HG03442 (cell line): ENCODE data around the gene HDDC3.
"Not testable (repeated sequence)": the region's sequence is repeated elsewhere in the genome, so short reads cannot be mapped to it uniquely, and the experiment has no call there.

Experiments
- ATAC-seq: cut with Tn5 transposase; IDR thresholded peaks from one replicate; pipeline ENCODE4 v1.9.1; 2021; ENCODE audit warnings: mild to moderate bottlenecking, moderate library complexity; ENCODE audit not compliant: unreplicated experiment

HDDC3 gene

GRCh38 chr15:90911906-90912769, 20.2 kb downstream of the HDDC3 start:
- ATAC-seq = no peak

GRCh38 chr15:90911302-90911623, 21.1 kb downstream of the HDDC3 start:
- ATAC-seq = no peak

- ATAC-seq = no peak
Observed at GRCh38 chr15:90910441-90911301, 21.7 kb downstream of the HDDC3 start.

GRCh38 chr15:90909976-90910375, 22.4 kb downstream of the HDDC3 start:
- ATAC-seq = no peak

GRCh38 chr15:90909449-90909848, 22.9 kb downstream of the HDDC3 start:
- ATAC-seq = not testable (repeated sequence)

- no peak for ATAC-seq
Observed at GRCh38 chr15:90907838-90908507, 24.4 kb downstream of the HDDC3 start.

DNA sequence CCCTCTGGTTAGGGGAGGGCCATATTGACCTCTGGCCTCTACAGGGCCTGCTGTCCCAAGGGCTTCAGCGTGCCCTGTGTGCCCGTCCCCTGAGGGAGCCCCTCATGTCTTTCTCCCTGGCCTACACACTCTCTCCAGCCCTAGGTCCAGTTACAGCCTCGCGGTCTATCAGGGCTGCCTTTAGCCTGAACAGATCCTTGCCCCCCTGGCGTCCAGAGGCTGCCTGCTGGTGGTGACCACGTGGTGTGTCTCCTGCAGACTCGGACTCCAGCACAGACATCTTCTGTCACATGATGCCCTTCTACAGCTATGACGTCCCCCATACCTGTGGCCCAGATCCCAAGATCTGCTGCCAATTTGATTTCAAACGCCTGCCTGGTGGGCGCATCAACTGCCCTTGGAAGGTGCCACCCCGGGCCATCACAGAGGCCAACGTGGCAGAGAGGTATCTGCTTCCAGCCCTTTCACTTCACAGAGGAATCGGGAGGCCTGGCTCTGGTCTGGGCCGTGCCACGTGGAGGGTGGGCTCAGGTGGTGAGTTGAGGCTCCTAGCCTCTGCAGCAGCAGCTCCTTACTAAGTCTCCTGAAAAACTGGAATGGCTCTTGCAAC, 25.2 kb downstream of the HDDC3 start:
- ATAC-seq = no peak

- no peak for ATAC-seq
Observed at GRCh38 chr15:90906181-90906849, 26.0 kb downstream of the HDDC3 start.

DNA sequence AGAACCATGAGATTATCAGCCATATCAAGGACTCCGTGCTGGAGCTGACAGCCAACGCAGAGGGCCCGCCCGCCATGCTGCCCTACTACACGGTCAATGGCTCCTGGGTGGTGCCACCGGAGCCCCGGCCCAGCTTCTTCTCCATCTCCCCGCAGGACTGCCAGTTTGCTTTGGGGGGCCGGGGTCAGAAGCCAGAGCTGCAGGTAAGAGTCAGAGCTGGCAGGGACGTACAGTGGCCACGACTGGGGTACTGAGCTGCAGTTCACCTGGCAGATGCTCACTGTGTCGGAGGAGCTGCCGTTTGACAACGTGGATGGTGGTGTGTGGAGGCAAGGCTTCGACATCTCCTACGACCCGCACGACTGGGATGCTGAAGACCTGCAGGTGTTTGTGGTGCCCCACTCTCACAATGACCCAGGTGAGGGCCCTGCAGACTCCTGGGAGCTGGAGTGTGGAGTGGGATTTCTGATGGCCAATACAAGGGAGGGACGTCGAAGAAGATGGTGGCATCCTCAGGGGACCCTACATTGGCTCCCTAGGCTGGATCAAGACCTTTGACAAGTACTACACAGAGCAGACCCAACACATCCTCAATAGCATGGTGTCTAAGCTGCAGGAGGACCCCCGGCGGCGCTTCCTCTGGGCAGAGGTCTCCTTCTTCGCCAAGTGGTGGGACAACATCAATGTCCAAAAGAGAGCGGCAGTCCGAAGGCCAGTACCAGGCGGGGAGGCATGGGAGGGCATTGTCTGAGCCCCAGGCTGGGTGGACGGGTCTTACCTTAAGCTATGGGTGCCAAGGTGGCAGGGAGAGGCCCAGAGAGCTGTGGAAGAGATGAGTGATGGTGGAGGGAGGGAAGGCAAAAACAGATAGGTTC, 26.8 kb downstream of the HDDC3 start:
- no peak for ATAC-seq

- ATAC-seq = no peak
Observed at GRCh38 chr15:90904746-90905145, 27.6 kb downstream of the HDDC3 start.

DNA sequence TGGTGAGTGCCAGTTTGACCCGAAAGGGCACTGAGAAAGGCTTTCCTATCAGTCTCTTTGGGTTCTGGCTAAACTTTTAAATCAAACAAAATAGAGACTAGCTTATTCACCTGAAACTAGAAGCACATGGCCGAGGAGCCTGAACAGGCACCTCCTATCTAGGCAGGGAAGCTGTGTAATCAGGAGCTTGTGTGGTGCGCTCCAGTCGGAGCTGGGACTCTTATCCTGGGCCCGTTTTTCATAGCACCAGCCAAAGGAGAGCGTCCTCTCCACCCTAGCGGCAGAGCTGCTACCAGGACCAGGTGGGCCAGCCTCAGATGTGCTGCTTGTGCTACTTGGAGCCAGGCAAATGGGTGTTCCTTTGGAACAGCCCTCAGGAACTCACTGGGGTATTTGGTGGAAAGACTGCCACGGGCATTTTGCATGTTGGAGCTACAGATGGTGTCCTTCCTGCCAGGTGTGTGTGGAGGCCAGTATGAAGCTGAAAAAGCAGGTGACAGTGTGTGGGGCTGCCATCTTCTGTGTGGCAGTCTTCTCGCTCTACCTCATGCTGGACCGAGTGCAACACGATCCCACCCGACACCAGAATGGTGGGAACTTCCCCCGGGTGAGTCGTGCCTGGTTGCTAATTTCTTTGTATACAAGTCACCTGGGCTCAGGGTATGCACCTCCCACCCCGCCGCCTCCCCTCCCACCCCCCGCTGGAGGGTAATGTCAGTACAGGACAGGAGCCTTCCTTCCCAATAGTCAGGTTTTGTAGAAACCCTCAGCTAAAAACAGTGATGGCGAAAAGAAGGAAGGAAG, 28.4 kb downstream of the HDDC3 start:
- no peak for ATAC-seq

- peak; percentile 47 for ATAC-seq
Observed at GRCh38 chr15:90902840-90903732, 29.3 kb downstream of the HDDC3 start, which contains the start of gene MAN2A2. Gene MAN2A2 (plus strand): TSS chr15:90903302. CDS start chr15:90904208, 906 bp downstream.

DNA sequence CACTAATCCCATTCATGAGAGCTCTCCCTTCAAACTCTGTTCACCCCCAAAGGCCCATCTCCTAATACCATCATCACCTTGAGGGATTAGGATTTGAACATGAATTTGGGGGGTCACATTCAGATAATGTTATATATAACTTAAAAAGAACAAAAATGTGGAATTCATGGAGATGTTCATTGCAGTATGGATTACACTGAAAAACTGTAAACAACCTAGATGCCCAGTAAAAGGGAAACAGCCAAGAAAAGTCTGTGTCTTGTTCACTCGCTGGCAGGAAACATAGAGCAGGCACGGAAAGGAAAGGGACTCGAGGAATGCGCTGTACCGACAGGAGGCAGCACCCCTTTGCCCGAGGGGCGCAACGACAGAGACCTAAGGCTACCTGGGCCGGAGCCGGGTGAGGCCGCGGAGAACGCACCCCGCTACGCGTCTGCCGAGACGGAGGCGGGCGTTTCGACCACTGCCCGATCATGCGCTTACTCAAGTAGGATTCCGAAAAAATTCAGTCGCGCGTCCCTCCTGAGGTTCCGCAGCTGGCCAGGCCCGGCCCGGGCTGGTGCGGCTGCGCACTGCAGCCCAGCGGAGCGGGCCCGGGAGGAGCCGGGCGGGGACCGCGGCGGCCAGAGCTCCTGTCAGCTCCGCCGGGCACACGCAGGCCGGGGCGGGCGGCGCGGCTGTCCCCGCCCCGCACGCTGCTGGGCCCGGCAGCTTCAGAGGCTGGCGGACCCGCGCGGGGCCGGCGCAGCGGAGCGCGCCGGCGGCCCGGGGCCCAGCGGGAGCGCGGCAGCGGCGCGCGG, 30.1 kb downstream of the HDDC3 start:
- ATAC-seq = peak; percentile 72

- no peak for ATAC-seq
Observed at GRCh38 chr15:90901175-90902039, 30.9 kb downstream of the HDDC3 start.

DNA sequence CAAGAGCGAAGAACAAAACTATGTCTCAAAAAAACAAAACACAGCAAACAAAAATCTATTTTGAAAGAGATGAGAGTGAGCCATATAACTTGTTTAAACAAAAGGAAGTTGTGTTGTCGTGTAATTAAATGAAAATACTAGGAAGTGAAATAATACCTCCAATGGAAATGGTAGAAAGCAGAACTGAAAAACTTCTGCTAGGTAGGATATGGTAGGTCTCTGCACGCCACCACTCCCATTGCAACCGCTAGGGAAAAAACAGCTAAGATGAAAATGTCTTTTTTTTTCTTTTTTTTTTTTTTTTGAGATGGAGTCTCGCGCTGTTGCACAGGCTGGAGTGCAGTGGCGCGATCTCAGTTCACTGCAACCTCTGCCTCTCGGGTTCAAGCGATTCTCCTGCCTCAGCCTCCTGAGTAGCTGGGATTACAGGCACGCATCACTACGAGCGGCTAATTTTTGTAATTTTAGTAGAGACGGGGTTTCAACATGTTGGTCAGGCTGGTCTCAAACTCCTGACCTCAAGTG, 35.2 kb downstream of the HDDC3 start:
- not testable (repeated sequence) for ATAC-seq
